RWPE2 (cell line): ENCODE data around the gene RGS9.

ENCODE experiments used
- ATAC-seq: fragments of 200-7000 bp; cut with Tn5 transposase; 3 replicates; pipeline ENCODE4 v1.9.1; 2021; ENCODE audit warnings: low read depth
- DNase-seq: peaks from one replicate; pipeline ENCODE4 v3.0.0-alpha.2; 2020; ENCODE audit warnings: low spot score
- H3K27ac ChIP-seq: fragments of 450-650 bp; 2 replicates; pipeline ENCODE4 v1.5.1; 2017; ENCODE audit warnings: mild to moderate bottlenecking; ENCODE audit not compliant: poor library complexity, severe bottlenecking
- H3K27me3 ChIP-seq: fragments of 250-450 bp; sonication (Bioruptor Pico); 2 replicates; pipeline ENCODE4 v1.5.1; 2021; ENCODE audit warnings: mild to moderate bottlenecking, moderate library complexity; ENCODE audit not compliant: insufficient read depth, poor library complexity, severe bottlenecking
- H3K36me3 ChIP-seq: fragments of 250-450 bp; sonication (Bioruptor Pico); 2 replicates; pipeline ENCODE4 v1.5.1; 2020; ENCODE audit warnings: low read depth, mild to moderate bottlenecking, moderate library complexity
- H3K4me1 ChIP-seq: fragments of 250-450 bp; sonication (Bioruptor Pico); 2 replicates; pipeline ENCODE4 v1.5.1; 2021; ENCODE audit warnings: mild to moderate bottlenecking, moderate library complexity; ENCODE audit not compliant: insufficient read depth, poor library complexity, severe bottlenecking
- H3K4me3 ChIP-seq: fragments of 250-450 bp; sonication (Bioruptor Pico); 2 replicates; pipeline ENCODE4 v1.5.1; 2021; ENCODE audit warnings: mild to moderate bottlenecking, moderate library complexity; ENCODE audit not compliant: severe bottlenecking
- H3K9me3 ChIP-seq: fragments of 250-450 bp; sonication (Bioruptor Pico); 2 replicates; pipeline ENCODE4 v1.5.1; 2021; ENCODE audit warnings: mild to moderate bottlenecking, moderate library complexity; ENCODE audit not compliant: severe bottlenecking
- TF ChIP-seq, protein P1 (sequence below): fragments of 450-650 bp; IDR thresholded peaks from one replicate; pipeline ENCODE4 v1.5.1; 2017; ENCODE audit warnings: mild to moderate bottlenecking, moderate library complexity; ENCODE audit not compliant: poor library complexity, severe bottlenecking

RGS9 gene

DNA sequence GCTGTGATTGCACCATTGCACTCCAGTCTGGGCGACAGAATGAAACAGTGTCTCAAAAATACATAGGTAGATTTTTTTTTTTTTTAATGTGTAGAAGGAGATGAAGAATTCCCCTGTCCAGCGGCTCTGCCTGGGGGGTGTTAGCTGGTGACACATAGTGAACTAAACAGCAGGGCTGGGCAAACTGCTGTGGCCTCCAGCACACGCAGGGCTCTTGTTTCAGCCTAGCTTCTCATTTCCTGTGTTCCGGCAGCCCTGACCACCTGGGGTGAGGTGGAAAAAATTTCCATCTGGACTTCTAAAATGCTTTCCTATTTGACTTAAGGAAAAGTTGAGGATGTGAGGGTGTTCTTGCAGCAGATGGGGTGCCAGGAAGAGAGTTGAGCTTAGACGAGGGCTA, 33.3 kb upstream of the RGS9 start:
- Histone ChIP-seq H3K27ac (peak overlapping the region; percentile 38), H3K27me3 (no peaks in the 10 kb centered on the region), H3K4me1 (peaks cover 36% of the 10 kb centered on the region), H3K9me3 (no peaks in the 10 kb centered on the region), H3K4me3 (no peak overlapping the region), H3K36me3 (no peaks in the 10 kb centered on the region)
- TF ChIP-seq, protein P1, sequence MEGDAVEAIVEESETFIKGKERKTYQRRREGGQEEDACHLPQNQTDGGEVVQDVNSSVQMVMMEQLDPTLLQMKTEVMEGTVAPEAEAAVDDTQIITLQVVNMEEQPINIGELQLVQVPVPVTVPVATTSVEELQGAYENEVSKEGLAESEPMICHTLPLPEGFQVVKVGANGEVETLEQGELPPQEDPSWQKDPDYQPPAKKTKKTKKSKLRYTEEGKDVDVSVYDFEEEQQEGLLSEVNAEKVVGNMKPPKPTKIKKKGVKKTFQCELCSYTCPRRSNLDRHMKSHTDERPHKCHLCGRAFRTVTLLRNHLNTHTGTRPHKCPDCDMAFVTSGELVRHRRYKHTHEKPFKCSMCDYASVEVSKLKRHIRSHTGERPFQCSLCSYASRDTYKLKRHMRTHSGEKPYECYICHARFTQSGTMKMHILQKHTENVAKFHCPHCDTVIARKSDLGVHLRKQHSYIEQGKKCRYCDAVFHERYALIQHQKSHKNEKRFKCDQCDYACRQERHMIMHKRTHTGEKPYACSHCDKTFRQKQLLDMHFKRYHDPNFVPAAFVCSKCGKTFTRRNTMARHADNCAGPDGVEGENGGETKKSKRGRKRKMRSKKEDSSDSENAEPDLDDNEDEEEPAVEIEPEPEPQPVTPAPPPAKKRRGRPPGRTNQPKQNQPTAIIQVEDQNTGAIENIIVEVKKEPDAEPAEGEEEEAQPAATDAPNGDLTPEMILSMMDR, result no peak
- DNase-seq (no peak), ATAC-seq (no peak)

DNA sequence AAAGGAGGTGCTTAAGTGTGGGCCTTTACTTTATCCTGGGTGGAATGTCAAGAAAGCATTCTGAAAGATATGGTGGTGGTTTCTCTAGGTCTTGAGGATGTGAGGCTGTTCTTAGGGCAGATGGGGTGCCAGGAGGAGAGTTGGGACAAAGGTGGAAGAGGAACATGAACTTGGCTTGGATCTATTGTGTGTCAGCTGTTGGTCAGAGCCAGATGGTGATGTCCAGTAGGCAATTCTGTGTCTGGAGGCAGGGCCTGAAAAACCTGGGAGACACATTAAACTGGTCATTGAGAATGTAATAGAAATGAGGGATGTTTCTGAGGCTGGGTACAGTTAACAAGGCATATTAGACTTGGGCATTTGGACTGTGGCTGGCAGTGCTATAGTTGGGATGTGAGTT, 32.6 kb upstream of the RGS9 start:
- Histone ChIP-seq H3K36me3 (no peaks in the 10 kb centered on the region), H3K4me3 (no peak overlapping the region), H3K9me3 (no peaks in the 10 kb centered on the region), H3K27me3 (no peaks in the 10 kb centered on the region), H3K4me1 (peaks cover 36% of the 10 kb centered on the region), H3K27ac (peak overlapping the region; percentile 38)
- ATAC-seq (no peak), DNase-seq (no peak)
- TF ChIP-seq, protein P1, result no peak

DNA sequence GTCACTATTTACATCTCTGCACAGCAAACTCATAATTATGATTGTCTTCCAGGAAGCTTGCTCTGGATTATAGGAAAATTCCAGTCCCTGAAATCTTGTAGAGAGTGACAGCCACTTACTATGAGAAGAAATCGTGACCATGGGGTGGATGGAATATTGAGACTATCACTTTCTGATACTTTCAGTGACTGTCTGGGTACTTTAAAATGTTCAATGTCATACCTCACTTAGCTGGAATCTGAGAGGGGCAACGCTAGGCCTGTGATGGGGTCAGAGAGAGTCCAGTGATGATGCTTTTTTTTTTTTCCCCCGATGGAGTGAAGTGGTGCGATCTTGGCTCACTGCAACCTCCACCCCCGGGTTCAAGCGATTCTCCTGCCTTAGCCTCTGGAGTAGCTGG, 32.2 kb upstream of the RGS9 start:
- Histone ChIP-seq H3K4me1 (peaks cover 33% of the 10 kb centered on the region), H3K4me3 (no peak overlapping the region), H3K36me3 (no peaks in the 10 kb centered on the region), H3K27me3 (no peaks in the 10 kb centered on the region), H3K27ac (no peak overlapping the region), H3K9me3 (no peaks in the 10 kb centered on the region)
- ATAC-seq (no peak), DNase-seq (no peak)
- TF ChIP-seq, protein P1, result no peak

DNA sequence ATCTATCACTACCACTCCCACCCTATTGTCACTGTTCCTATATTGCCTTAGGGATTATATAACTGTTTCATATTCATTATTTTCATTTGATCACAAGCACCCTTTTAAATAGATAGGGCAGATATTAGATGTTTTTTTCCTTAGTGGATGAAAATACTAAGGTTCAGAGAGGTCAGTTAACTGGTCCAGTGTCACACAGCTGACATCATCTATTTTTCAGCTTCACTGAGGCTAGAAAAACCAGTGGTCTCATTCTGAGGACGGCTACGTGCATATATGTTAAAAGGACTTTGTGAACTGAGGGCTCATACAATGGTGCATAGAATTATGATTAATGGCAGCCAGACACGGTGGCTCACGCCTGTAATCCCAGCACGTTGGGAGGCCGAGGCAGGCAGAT, 29.0 kb upstream of the RGS9 start:
- no peak for DNase-seq
- Histone ChIP-seq H3K4me3 (no peak overlapping the region), H3K36me3 (no peaks in the 10 kb centered on the region), H3K27ac (peak overlapping the region; percentile 89), H3K27me3 (no peaks in the 10 kb centered on the region), H3K4me1 (peaks cover 23% of the 10 kb centered on the region), H3K9me3 (no peaks in the 10 kb centered on the region)
- TF ChIP-seq, protein P1, result no peak
- no peak for ATAC-seq

DNA sequence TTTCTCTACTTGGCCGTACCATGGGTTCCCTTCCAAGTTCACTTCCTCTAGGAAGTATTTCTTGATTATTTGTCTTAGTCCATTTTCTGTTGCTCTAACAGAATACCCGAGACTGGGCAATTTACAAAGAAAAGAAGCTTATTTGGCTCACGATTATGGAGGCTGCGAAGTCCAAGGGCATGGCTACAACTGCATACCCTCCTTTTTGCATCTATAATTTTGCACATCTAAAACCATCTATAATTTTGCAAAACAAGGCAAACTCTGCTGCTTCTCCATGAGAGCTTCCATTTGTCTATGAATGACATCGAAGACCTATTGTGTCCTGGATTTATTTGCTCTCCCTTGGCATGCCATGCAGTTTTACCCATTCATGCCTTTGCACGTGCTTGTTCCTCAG, 27.6 kb upstream of the RGS9 start:
- TF ChIP-seq, protein P1, result no peak
- ATAC-seq (no peak), DNase-seq (no peak)
- Histone ChIP-seq H3K36me3 (no peaks in the 10 kb centered on the region), H3K9me3 (no peaks in the 10 kb centered on the region), H3K27ac (no peak overlapping the region), H3K4me3 (no peak overlapping the region), H3K4me1 (peaks cover 19% of the 10 kb centered on the region), H3K27me3 (no peaks in the 10 kb centered on the region)
